ENCODE measurements around the gene CSF2RB. TPM values are rescaled to one million over a fixed set of nuclear protein-coding genes. Genes with fewer than 3 reads are reported as not detected.

The CSF2RB gene
- polyA plus RNA-seq, 1 donor (not counting 4 experiments of a cell fraction or from before 2014, with no cell fraction given): 0.08 TPM

DNA sequence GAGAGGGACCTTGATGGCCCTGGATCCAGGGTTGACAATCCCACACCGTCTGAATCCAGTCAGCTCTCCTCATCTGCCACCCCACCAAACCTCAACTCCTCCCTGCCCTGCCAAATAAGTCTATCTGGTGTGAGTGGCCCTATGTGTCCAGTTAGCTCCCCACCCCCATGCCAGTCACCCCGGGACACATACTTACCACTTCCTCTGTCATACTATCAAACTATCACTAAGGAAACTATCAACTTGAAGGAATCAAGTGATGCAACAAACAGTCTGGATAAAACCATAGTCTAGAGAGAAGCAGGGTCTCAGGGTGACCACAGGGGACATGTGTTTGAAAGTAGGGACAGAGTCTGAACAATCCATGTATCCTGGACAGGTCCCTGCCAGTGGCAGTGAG is 13.2 kb upstream of the CSF2RB start:
- H3K4me2 ChIP-seq (ENCODE audit: control insufficient read depth, extremely low read depth, insufficient read depth, low read depth, low read length): no peak overlapping the region
- no peak for FAIRE-seq
- TF ChIP-seq EZH2 (IDR thresholded peaks at IDR 0.05; ENCODE audit: low read length): no peak
- TF ChIP-seq, protein P1, sequence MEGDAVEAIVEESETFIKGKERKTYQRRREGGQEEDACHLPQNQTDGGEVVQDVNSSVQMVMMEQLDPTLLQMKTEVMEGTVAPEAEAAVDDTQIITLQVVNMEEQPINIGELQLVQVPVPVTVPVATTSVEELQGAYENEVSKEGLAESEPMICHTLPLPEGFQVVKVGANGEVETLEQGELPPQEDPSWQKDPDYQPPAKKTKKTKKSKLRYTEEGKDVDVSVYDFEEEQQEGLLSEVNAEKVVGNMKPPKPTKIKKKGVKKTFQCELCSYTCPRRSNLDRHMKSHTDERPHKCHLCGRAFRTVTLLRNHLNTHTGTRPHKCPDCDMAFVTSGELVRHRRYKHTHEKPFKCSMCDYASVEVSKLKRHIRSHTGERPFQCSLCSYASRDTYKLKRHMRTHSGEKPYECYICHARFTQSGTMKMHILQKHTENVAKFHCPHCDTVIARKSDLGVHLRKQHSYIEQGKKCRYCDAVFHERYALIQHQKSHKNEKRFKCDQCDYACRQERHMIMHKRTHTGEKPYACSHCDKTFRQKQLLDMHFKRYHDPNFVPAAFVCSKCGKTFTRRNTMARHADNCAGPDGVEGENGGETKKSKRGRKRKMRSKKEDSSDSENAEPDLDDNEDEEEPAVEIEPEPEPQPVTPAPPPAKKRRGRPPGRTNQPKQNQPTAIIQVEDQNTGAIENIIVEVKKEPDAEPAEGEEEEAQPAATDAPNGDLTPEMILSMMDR (optimal IDR thresholded peaks at IDR 0.05 in 1 of 3, IDR thresholded peaks at IDR 0.05 in 1 of 3, conservative IDR thresholded peaks at IDR 0.05 in 1 of 3; ENCODE audit: extremely low read depth in 1 of 3, insufficient read depth in 2 of 3, low read length in 3 of 3): no peak

DNA sequence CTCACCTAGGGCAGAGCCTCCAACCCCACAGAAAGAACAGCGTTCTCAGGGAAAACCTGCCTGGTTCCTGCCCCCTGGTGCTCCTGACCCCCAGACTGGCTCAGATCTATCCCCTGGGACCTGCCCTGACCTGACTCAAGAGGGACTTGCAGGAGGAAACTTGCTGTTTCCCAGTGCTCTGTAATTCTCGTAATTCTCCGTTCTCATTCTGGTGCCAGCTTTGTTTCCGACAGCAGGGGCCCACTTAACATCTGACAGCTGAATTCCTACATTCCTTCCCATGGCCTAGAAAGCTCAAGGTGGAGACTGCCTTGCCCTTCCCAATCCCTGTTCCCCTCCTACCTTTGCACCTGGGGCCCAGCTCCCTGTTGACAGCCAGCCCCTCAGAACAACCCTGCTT is 12.5 kb upstream of the CSF2RB start:
- Histone ChIP-seq H3K79me2 (ENCODE audit: control insufficient read depth, insufficient read depth, low read length) (no peaks in the 10 kb centered on the region), H3K4me1 (ENCODE audit: control insufficient read depth, extremely low read depth, insufficient read depth, low read length) (no peaks in the 10 kb centered on the region), H3K9me3 (ENCODE audit: control insufficient read depth, low read depth, low read length) (no peaks in the 10 kb centered on the region), H2AFZ (ENCODE audit: control insufficient read depth, low read length) (no peak overlapping the region), H3K9ac (ENCODE audit: control insufficient read depth, extremely low read depth, insufficient read depth, low read length) (no peak overlapping the region), H3K27ac (ENCODE audit: control insufficient read depth, insufficient read depth, low read length) (no peak overlapping the region), H3K4me3 (ENCODE audit: control insufficient read depth in 2 of 3, extremely low read depth in 1 of 3, insufficient read depth in 2 of 3, low read depth in 1 of 3, low read length in 3 of 3) (no peak overlapping the region), H3K9me1 (ENCODE audit: control insufficient read depth, extremely low read depth, insufficient read depth, low read length) (no peaks in the 10 kb centered on the region), H3K36me3 (ENCODE audit: control insufficient read depth in 2 of 2, extremely low read depth in 1 of 2, insufficient read depth in 2 of 2, low read length in 2 of 2) (no peaks in the 10 kb centered on the region), H3K27me3 (ENCODE audit: control insufficient read depth, extremely low read depth, insufficient read depth, low read length) (peaks cover 12% of the 10 kb centered on the region), H4K20me1 (ENCODE audit: control insufficient read depth, extremely low read depth, insufficient read depth, low read length) (no peaks in the 10 kb centered on the region), H3K4me2 (ENCODE audit: control insufficient read depth, extremely low read depth, insufficient read depth, low read depth, low read length) (no peak overlapping the region)
- FAIRE-seq (no peak), DNase-seq (ENCODE audit: low read depth, low spot score) (no peak)
- dilution Hi-C loops (cut with MboI; ENCODE audit: extremely low pct_ligation_motif_present, low sequenced_read_pairs): no loop called here
- TF ChIP-seq EZH2 (IDR thresholded peaks at IDR 0.05; ENCODE audit: low read length): no peak
- TF ChIP-seq, protein P1 (optimal IDR thresholded peaks at IDR 0.05 in 1 of 3, IDR thresholded peaks at IDR 0.05 in 1 of 3, conservative IDR thresholded peaks at IDR 0.05 in 1 of 3; ENCODE audit: extremely low read depth in 1 of 3, insufficient read depth in 2 of 3, low read length in 3 of 3): no peak

More for the DNA sequence above, 13.2 kb upstream of the CSF2RB start:
- Histone ChIP-seq H3K36me3 (ENCODE audit: control insufficient read depth in 2 of 2, extremely low read depth in 1 of 2, insufficient read depth in 2 of 2, low read length in 2 of 2) (no peaks in the 10 kb centered on the region), H3K9me1 (ENCODE audit: control insufficient read depth, extremely low read depth, insufficient read depth, low read length) (no peaks in the 10 kb centered on the region), H3K27me3 (ENCODE audit: control insufficient read depth, extremely low read depth, insufficient read depth, low read length) (peaks cover 13% of the 10 kb centered on the region), H3K79me2 (ENCODE audit: control insufficient read depth, insufficient read depth, low read length) (no peaks in the 10 kb centered on the region), H4K20me1 (ENCODE audit: control insufficient read depth, extremely low read depth, insufficient read depth, low read length) (no peaks in the 10 kb centered on the region), H2AFZ (ENCODE audit: control insufficient read depth, low read length) (no peak overlapping the region), H3K27ac (ENCODE audit: control insufficient read depth, insufficient read depth, low read length) (no peak overlapping the region), H3K4me3 (ENCODE audit: control insufficient read depth in 2 of 3, extremely low read depth in 1 of 3, insufficient read depth in 2 of 3, low read depth in 1 of 3, low read length in 3 of 3) (no peak overlapping the region), H3K9me3 (ENCODE audit: control insufficient read depth, low read depth, low read length) (no peaks in the 10 kb centered on the region), H3K4me1 (ENCODE audit: control insufficient read depth, extremely low read depth, insufficient read depth, low read length) (no peaks in the 10 kb centered on the region), H3K9ac (ENCODE audit: control insufficient read depth, extremely low read depth, insufficient read depth, low read length) (no peak overlapping the region)
- dilution Hi-C loops (cut with MboI; ENCODE audit: extremely low pct_ligation_motif_present, low sequenced_read_pairs): no loop called here
- no peak for DNase-seq (ENCODE audit: low read depth, low spot score)
